ENCODE data around the gene SBK3.

DNA sequence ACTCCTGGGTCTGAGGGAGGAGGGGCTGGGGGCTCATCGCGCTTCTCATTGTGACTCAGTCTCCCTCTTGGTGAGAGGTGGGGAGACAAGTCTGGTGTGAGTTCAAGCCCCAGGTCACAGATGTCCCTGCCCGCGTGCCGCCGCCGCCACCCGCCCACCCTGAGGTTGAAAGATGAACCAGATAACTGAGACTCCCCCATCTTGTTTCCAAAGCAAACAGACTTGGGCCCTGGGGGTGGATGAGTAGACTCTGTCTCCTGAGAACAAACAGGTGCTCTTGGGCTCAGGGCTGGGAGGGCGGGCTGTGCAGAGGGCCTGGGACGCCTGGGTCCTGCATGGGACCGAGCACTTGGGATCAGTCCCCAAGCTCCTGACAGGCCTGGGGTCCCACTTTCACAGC lies 9.0 kb downstream of the SBK3 start:
- TF ChIP-seq POLR2A (IDR thresholded peaks at IDR 0.05; ENCODE audit: extremely low read depth, insufficient read length) = no peak
- TF ChIP-seq, protein P1, sequence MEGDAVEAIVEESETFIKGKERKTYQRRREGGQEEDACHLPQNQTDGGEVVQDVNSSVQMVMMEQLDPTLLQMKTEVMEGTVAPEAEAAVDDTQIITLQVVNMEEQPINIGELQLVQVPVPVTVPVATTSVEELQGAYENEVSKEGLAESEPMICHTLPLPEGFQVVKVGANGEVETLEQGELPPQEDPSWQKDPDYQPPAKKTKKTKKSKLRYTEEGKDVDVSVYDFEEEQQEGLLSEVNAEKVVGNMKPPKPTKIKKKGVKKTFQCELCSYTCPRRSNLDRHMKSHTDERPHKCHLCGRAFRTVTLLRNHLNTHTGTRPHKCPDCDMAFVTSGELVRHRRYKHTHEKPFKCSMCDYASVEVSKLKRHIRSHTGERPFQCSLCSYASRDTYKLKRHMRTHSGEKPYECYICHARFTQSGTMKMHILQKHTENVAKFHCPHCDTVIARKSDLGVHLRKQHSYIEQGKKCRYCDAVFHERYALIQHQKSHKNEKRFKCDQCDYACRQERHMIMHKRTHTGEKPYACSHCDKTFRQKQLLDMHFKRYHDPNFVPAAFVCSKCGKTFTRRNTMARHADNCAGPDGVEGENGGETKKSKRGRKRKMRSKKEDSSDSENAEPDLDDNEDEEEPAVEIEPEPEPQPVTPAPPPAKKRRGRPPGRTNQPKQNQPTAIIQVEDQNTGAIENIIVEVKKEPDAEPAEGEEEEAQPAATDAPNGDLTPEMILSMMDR (IDR thresholded peaks at IDR 0.05; ENCODE audit: low read depth, low read length) = no peak
- TF ChIP-seq, protein P2, sequence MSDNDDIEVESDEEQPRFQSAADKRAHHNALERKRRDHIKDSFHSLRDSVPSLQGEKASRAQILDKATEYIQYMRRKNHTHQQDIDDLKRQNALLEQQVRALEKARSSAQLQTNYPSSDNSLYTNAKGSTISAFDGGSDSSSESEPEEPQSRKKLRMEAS (IDR thresholded peaks at IDR 0.05; ENCODE audit: low read depth, low read length) = no peak
- TF ChIP-seq MYC (IDR thresholded peaks at IDR 0.05; ENCODE audit: low read depth, low read length) = no peak
